ENCODE measurements around the gene SLC13A5. TPM values are rescaled to one million over a fixed set of nuclear protein-coding genes. Genes with fewer than 3 reads are reported as not detected.

Gene SLC13A5
- total and polyA plus RNA-seq, 9 of the 15 experiments (the other 6 are each of a cell fraction or from before 2014, with no cell fraction given) = 0.04 TPM; not detected in 8

DNA sequence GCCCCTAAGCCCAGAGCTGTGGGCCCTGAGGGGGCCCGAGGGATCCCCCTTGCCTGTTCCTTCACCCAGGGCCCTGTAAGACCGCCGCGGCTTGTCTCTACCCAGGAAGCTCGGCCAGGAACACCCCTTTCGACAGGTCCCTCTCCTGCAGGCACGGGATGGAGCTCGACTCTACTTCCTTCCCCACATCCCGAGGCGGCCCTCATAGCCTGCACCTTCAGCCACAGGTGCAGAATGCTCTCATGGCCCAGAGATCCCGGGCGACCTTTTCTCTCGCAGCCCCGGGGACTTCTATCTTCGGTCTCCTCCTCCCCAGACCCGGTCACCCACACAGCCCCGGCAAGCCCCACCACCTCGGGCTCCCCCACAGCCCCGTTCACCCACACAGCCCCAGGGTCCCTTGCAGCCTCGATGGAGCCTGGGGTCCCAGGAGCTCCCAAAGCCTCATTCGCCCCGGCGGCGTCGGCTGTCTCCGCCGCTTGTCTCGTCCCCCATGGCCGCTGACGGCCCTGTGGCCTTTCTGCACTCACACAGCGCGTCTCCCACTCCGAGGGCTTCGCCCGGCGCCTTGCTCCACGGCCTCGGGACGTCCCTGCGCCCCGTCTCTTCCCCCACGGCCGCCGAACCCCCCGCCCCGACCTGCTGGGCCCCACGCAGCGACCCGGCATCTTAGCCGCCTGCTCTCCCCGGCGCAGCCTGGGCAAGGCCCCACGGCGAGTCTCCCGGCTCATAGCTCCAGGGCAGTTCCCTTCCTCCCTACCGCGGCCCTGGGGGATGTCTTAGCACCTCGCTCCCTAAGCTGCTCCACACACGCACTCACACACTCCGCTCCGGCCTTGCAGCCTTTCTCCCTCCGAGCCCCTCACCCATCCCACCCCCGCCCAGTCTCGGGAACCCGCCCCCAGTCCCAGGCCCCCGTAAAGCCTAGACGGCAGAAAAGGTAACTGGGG, 73.3 kb downstream of the SLC13A5 start (continued):
- TF ChIP-seq CBX1 (IDR thresholded peaks at IDR 0.05; ENCODE audit: low read depth) (no peak), L3MBTL2 (IDR thresholded peaks at IDR 0.05) (no peak), TFAM (CRISPR knock-in tag; conservative IDR thresholded peaks at IDR 0.05) (no peak), POLR2G (IDR thresholded peaks at IDR 0.05; ENCODE audit: low read depth, low read length) (peak; percentile 8; the same call in 1 of the 2 replicates), TEAD1 (CRISPR knock-in tag; IDR thresholded peaks at IDR 0.05) (no peak), PML (IDR thresholded peaks at IDR 0.05; ENCODE audit: low read length) (no peak), POLR2B (IDR thresholded peaks at IDR 0.05; ENCODE audit: low read depth, partially characterized antibody) (no peak), JUNB (CRISPR knock-in tag; conservative IDR thresholded peaks at IDR 0.05) (no peak), SMARCA5 (IDR thresholded peaks at IDR 0.05) (no peak), ZNF384 (IDR thresholded peaks at IDR 0.05; ENCODE audit: low read depth, low read length) (no peak), ZNF143 (CRISPR knock-in tag; IDR thresholded peaks at IDR 0.05) (no peak), ZNF507 (tag; conservative IDR thresholded peaks at IDR 0.05) (no peak), ZNF121 (CRISPR knock-in tag; conservative IDR thresholded peaks at IDR 0.05) (no peak), SETDB1 (IDR thresholded peaks at IDR 0.05; ENCODE audit: low read length) (no peak), STAT5A (IDR thresholded peaks at IDR 0.05; ENCODE audit: borderline replicate concordance, low read length) (no peak)
- TF ChIP-seq, protein P1, sequence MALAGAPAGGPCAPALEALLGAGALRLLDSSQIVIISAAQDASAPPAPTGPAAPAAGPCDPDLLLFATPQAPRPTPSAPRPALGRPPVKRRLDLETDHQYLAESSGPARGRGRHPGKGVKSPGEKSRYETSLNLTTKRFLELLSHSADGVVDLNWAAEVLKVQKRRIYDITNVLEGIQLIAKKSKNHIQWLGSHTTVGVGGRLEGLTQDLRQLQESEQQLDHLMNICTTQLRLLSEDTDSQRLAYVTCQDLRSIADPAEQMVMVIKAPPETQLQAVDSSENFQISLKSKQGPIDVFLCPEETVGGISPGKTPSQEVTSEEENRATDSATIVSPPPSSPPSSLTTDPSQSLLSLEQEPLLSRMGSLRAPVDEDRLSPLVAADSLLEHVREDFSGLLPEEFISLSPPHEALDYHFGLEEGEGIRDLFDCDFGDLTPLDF (CRISPR knock-in tag; IDR thresholded peaks at IDR 0.05) = no peak
- TF ChIP-seq, protein P2, sequence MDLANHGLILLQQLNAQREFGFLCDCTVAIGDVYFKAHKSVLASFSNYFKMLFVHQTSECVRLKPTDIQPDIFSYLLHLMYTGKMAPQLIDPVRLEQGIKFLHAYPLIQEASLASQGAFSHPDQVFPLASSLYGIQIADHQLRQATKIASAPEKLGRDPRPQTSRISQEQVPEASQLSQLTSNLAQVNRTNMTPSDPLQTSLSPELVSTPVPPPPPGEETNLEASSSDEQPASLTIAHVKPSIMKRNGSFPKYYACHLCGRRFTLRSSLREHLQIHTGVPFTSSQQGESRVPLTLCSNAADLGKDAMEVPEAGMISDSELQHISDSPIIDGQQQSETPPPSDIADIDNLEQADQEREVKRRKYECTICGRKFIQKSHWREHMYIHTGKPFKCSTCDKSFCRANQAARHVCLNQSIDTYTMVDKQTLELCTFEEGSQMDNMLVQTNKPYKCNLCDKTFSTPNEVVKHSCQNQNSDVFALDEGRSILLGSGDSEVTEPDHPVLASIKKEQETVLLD (IDR thresholded peaks at IDR 0.05) = no peak
- TF ChIP-seq, protein P3, sequence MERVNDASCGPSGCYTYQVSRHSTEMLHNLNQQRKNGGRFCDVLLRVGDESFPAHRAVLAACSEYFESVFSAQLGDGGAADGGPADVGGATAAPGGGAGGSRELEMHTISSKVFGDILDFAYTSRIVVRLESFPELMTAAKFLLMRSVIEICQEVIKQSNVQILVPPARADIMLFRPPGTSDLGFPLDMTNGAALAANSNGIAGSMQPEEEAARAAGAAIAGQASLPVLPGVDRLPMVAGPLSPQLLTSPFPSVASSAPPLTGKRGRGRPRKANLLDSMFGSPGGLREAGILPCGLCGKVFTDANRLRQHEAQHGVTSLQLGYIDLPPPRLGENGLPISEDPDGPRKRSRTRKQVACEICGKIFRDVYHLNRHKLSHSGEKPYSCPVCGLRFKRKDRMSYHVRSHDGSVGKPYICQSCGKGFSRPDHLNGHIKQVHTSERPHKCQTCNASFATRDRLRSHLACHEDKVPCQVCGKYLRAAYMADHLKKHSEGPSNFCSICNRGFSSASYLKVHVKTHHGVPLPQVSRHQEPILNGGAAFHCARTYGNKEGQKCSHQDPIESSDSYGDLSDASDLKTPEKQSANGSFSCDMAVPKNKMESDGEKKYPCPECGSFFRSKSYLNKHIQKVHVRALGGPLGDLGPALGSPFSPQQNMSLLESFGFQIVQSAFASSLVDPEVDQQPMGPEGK (CRISPR knock-in tag; IDR thresholded peaks at IDR 0.05; ENCODE audit: borderline replicate concordance) = no peak
- TF ChIP-seq, protein P4, sequence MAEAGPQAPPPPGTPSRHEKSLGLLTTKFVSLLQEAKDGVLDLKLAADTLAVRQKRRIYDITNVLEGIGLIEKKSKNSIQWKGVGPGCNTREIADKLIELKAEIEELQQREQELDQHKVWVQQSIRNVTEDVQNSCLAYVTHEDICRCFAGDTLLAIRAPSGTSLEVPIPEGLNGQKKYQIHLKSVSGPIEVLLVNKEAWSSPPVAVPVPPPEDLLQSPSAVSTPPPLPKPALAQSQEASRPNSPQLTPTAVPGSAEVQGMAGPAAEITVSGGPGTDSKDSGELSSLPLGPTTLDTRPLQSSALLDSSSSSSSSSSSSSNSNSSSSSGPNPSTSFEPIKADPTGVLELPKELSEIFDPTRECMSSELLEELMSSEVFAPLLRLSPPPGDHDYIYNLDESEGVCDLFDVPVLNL (CRISPR knock-in tag; IDR thresholded peaks at IDR 0.05; ENCODE audit: low read depth) = no peak
- TF ChIP-seq, protein P5, sequence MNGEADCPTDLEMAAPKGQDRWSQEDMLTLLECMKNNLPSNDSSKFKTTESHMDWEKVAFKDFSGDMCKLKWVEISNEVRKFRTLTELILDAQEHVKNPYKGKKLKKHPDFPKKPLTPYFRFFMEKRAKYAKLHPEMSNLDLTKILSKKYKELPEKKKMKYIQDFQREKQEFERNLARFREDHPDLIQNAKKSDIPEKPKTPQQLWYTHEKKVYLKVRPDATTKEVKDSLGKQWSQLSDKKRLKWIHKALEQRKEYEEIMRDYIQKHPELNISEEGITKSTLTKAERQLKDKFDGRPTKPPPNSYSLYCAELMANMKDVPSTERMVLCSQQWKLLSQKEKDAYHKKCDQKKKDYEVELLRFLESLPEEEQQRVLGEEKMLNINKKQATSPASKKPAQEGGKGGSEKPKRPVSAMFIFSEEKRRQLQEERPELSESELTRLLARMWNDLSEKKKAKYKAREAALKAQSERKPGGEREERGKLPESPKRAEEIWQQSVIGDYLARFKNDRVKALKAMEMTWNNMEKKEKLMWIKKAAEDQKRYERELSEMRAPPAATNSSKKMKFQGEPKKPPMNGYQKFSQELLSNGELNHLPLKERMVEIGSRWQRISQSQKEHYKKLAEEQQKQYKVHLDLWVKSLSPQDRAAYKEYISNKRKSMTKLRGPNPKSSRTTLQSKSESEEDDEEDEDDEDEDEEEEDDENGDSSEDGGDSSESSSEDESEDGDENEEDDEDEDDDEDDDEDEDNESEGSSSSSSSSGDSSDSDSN (IDR thresholded peaks at IDR 0.05; ENCODE audit: borderline replicate concordance in 1 of 2, low read depth in 2 of 2, low read length in 2 of 2) = peak in 1 of 2 experiments; percentile 59; a peak in 1 of 4 replicates
